ENCODE data around the gene GPSM3.
A peak's percentile ranks its signal among the peaks of the same experiment; 100 is the strongest.
"Not testable (repeated sequence)": the region's sequence is repeated elsewhere in the genome, so short reads cannot be mapped to it uniquely, and the experiment has no call there.

Gene GPSM3

DNA sequence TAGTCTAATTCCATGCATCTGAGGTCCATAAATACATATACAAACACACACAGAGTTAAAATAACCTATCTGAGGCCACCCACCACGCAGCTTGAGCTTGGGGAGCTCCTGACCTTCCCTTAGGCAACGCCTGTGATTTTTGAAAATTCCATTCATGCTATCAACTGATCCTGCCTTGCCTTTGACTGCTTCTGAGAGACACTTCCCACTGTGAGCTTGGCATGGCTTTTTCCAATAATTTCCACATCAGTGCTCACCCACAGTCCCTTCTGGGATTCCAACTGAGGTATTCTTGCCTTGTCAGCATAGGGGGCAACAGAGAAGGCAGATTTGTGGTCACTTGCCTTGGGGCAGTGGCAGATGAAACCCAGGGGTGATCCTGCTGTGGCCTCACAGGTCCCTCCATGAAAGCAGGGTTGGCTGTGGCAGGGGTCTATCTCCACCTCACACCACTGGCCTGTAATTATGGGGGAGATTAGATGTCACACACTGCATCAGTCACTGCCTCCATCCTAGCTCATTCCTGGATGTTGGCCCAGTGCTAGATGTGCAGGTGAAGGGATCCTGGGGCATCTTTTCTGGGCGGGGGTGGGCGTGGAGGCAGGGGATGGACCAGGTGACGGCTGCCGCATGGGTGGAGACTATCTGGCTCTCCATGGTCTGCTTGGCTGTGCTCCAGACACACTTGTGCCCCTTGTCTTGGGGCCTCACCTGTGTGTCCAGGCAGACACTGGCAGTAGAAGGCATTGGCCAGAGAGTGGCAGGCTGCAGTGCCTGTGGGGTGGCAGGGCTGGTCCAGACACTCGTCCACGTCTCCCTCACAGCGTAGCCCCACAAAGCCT lies 11.2 kb upstream of the GPSM3 start:
- no peak for DNase-seq (ENCODE audit: low spot score)
- FAIRE-seq = no peak

DNA sequence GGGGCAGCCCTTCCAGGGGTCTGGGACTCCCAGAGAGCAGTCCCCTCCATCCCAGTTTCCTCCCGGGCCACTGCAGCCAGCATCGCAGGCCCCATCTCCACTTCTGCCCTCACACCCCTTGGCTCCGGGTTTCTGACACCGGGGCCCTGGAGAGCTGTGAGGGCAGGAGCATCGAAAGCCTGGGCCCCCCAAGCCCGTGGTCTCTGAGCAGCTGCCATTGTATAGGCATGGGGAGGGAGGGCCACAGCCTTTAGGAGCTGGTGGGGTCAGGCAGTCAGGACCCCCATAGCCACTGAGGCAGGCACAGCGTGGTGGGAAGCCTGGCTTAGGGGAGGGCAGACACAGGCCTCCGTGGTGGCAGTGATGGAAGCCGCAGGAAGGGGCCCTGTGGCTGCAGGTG lies 9.7 kb upstream of the GPSM3 start:
- FAIRE-seq (no peak), DNase-seq (ENCODE audit: low spot score) (no peak)

DNA sequence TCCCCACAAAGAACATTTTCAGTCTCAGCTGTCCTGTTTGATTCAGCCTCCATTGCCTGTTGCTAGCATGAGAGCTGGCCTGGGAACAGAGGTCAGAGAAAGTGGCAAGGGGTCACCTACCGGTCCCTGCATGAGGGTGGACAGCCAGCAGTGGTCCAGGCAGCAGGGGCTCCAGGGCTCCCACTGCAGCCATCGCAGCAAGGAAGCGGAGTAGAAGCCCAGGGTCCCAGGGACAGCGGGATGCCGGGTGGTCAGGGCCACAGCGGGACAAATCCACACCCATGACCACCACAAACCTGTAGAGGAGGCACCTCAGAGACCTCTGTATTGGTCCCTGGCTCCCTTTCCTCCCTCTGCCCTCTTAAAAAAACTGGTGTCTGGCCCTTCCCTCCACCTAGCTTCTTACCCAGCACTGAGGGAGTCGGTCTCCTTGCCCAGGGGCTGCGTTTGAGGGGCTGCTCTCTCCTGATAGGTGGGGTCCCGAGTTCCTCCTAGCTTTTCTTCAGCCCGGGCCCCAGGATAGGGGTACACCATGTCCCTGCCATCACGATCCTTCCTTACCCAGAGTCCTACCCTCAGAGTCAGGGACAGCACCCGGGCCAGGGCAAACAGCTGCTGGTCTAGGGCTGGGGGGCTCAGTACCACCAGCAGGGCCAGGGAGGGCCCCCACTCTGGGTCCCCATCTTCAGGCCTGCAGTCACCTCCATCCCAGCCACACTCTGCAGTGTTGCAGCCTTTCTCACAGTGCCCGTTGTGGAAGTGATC lies 8.4 kb upstream of the GPSM3 start:
- FAIRE-seq = no peak
- DNase-seq (ENCODE audit: low spot score) = no peak

DNA sequence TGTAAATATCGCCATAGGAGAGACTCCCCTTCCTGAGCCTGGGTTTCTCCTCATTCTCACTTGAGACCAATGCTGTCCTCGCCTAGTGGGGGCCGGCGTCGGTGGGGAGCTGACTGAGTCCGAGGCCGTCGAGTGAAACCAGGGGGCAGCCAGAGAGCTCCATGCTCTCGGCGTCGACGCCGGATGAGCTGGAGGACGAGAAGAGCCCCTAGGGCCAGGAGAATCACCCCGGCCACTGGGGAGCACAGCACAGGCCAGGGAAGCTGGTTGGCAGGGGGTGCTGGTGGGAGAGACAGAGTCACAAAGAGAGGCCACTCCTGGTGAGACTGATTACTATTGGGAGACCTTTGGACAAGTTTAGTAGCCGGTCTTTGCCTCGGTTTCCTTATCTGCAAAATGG lies 6.4 kb upstream of the GPSM3 start:
- no peak for FAIRE-seq
- DNase-seq (ENCODE audit: low spot score) = no peak

DNA sequence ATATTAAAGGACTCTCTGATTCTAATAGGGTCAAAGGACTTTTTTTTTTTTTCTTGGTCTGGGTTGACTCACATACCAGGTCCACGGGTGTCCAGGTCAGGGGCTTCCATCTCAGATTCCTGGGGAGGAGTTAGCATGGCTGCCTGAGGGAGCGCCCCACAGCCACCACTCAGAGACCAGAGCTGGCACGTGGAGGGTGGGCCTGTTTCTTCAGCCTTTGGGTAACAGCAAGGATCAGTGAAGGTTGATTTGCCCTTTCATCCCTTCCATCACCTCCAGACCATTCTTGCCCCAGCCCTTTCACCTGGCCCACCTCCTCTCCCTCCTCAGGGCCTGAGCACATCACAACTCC lies 5.9 kb upstream of the GPSM3 start:
- FAIRE-seq = no peak
- DNase-seq (ENCODE audit: low spot score) = no peak

DNA sequence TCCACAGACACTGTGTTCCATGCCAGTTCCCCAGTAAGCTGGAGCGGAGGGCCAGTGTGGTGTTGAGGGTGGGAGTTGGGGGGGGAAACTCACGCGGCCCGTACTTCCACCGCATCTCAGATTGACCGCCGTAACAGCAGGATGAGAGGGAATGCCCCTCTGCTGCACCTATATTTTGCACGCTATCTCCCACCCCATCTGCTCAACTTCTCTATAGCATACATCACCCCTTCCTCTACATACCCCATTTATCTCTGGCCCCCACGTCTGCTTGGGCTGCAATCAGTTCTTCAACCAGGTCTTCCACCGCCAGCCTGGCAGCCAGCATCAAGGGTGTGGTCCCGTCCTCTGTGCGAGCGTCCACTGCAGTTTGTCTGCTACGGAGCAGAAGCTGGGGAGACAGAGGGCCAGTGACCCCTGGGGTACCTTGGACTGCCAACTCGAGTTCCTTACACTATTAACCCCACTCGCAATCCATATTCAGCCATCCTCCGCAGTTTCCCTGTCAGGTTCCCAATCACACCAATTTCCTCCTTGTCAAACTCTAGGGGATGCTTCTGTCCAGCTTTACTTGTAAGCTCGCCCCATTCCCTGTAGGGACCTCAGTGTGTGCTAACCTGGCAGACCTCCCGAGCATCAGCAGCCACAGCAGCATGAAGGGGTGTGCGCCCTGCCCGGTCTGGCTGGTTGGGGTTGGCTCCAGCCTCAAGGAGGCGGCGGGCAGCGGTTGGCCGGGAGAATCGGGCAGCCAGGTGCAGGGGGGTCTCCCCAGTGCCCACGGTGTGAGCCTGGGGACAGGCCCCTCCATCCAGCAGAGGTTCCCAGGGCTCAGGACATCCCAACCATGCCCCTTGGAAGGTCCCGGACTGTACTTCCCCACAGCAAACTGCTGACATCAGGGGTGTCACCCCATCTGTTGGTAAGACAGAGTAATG lies 4.5 kb upstream of the GPSM3 start:
- peak; percentile 68 for FAIRE-seq
- no peak for DNase-seq (ENCODE audit: low spot score)

DNA sequence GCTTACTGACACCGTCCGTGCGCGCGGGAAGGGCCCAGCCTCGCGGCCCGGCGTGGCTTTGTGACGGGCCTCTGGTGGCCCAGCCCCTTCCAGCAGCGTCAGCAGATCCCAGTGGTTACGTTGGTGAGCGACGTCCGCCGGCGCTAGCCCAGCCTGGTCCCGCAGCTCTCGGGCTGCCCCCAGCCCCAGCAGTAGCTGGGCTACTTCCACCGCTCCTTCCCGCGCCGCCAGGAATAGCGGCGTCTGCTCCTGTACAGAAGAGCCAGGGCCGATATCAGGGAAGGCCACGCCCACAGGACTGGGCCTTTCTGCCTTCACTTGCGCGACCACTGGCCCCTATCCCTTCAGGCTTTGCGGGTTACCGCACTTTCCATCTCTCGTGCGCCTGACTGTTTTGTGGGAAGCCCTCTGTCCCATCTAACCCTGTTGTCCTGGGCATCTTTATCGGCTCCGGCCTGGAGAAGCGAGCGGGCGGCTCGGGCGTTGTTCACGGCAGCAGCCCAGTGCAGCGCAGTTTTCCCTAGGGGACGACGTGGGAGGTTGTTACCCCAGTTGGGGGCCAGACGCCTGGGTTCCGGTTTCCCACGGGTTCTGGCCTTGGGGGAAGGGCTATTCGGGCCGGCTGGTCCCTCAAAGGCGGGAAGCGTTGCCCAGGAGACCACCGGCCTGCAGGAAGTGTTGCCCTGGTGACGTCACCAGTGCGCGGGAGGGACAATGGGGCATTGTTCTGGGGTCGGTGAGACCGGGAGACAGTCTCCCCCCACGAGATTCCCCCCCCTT lies 3.6 kb upstream of the GPSM3 start:
- DNase-seq (ENCODE audit: low spot score) (peak; percentile 91), FAIRE-seq (no peak)

DNA sequence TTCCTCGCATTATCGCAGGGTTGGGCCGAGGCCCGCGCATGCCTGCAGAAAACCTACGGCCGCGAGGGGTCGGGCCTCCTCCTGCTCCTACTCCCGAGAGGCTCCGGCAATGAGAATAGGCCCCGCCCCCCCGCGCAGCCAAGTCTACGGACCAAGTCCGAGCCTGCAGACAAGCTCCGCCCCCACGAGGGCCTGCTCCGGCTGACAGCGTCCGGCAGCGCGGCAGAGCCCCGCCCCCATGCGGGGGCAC lies 3.1 kb upstream of the GPSM3 start:
- FAIRE-seq = no peak
- peak; percentile 98 for DNase-seq (ENCODE audit: low spot score)

DNA sequence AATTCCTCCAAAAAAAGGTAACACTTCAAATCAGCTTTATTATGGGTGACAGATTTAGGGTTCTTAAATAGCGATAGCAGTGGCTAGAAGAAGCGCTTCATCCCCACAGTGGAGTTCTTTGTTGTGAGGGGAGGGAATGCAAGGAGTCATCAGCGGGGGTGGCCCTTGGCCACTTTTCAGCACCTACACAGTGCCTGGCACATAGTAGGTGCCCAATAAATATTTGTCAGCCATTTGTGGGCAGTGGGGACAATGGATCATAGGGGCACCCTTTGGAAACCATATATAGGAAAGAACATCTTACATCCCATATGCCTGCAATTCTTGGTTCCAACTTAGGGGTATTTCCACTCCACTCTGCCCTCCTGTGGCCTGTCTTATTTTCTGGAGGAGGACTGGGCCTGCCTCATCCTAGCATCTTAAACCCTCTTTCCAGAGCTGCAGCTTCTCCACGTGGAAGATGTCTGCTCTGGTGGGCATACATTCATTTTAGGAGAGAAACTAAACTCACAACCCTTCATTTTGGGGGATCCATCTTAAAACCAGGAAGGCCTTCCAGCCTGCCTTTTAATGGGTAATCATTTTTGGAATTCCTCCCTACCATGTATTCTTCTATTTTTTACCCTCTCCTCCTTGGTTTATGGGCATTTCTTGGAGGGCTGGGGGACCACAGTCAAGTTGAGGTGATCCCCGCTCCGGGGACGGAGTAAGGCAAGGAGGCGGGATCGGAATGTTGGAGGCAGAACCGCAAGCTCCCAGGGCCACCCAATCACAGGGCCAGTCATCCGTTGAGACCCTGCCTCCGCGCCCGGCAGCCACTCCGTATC lies 2.6 kb upstream of the GPSM3 start:
- DNase-seq (ENCODE audit: low spot score) (no peak), FAIRE-seq (peak; percentile 40)

DNA sequence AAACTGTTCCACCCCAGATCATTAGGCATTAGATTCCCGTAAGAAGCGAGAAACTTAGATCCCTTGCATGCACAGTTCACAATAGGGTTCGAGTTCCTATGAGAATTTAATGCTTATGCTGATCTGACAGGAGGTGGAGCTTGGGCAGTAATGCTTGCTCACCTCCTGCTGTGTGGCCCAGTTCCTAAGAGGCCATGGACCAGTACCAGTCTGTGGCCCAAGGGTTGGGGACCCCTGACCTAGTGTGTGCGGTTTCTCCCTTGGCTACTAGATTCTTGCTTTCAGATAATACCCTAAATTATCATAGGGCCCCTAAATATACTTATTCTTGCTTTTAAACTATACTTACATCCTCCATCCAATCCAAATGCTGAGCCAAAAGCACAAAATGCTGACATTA lies 1.9 kb upstream of the GPSM3 start:
- no peak for FAIRE-seq
- DNase-seq (ENCODE audit: low spot score) = no peak

DNA sequence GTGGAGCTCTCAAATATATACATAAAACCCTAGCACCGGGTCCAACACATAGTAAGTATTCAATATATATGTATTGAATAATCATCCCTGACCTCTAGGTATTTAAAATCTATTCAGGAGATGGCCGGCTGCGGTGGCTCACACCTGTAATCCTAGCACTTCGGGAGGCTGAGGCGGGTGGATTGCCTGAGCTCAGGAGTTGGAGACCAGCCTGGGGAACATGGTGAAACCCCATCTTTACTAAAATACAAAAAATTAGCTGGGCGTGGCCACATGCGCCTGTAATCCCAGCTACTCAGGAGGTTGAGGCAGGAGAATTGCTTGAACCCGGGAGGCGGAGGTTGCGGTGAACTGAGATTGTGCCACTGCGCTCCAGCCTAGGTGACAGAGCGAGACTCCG lies 653 bp upstream of the GPSM3 start:
- not testable (repeated sequence) for DNase-seq (ENCODE audit: low spot score); FAIRE-seq

DNA sequence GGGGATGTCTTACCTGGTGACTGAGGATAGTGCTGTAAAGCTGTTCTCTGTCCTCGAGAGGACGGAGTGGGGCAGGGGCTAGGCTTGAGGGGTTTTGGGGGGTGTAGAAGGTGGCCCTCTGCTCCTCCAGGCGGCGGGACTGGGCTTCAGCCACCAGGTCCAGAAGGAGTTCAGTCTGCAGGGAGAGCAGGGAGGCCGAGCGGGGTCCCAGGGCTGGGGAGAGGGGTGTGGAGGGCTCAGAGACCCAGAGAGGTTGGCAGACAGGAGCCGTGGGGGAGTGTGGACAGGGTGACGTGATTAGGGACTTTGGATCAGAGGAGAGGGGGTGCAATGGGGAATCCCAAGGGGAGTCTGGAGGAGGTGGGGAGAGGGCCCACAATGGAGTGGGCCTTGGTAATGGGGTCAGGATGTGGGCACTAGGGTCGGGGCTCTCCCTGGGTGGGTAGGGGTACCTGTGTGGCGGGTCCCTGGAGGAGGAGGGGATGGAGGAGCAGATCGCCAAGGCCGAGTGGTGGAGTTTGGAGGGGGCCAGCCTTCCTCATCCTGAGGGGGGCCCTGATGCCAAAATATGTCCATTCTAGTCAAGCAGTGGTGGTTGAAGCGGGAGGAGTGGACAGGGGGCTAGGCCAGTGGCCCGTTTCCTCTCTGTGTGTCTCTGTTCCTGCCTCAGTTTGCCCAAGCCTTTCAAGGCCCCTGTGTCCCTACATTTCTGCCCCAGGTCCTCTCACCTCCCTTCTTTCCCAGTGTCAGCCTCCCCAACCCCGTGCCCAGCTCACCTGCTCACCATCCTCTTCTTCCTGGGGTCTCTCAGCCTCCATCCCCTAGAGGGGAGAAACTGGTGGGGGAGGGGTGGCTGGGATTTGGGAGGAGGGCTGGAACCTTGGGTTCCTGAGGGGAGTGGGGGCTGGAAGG lies 491 bp downstream of the GPSM3 start:
- DNase-seq (ENCODE audit: low spot score) = no peak
- FAIRE-seq = no peak

DNA sequence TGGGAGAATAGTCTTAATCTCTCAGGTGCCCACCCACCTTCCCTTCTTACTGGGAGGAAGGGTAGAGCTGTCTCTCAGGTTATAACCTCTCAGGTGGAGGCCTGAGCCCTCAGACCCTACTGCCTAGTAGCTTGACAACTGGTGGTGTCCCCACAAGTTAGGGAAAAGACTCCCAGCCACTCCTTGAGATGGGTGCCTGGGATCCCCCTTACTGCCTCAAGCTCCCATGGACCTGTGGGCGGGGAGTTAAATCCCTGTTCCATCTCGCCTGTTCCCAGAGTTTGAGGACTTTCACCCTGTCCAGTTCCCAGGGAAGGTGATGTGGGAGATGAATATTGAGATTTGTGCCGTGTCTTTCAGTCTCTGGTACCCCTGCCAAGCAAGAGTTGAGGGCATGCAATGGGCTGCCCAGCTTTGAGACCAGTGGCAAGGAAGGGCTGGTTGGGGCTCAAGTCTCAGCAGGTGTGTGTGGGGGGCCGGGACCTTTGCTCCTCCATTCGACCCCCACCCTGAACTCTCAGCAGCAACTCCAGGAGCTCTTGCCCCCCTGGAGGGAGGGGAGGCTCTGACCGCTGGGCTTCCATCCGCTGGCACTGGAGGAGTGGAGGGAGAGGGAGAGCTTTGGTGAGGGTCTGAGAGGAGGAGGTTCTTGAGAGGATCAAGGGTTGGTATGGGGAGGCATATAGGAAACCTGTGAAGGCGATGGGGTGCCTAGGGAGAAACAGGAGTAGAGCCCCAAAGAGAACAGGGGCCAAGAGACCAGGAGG lies 1.3 kb downstream of the GPSM3 start:
- DNase-seq (ENCODE audit: low spot score) (no peak), FAIRE-seq (no peak)

DNA sequence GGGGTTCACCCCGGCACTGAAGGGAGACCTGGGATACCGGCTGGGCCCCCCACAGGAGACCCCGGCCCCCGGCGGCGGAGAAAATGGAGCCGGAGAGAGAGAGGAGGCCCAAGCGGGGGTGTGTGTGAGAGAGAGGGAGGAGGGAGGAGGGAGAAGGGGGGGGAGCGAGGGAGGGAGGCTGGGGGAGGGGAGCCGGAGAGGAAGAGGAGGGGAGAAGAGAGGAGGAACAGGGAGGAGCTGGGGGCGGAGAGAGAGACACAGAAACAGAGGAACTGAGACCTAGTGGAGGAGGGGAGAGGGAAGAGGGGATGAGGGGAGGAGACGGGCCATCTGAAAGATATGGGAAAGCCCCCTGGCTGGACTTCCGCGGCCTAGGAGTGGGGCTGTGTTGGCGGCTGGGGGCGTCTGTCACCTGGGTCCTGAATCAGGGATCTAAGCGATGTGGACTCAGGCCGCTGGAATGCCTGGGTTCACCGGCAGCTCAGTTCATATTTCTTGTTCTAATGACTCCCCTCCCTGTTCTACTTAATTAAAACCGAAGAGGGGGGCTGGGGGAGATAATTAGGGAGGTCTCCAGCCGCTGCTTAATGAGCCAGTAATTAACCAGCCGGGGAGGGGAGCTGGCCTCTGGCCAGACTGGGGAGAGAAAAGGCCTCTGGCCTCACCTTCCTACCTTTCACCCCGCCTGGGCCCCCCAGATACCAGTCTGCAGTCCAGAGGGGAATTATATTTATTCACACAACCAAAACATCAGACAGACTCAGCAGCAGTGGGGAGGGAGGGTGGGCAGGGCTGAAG lies 2.2 kb downstream of the GPSM3 start, which contains the start of gene PBX2:
Gene PBX2, minus strand, starts transcription at position 149 of the 798 bp plus-strand sequence. CDS start 287 bp downstream, outside the sequence.
- DNase-seq (ENCODE audit: low spot score) = peak; percentile 82
- no peak for FAIRE-seq

DNA sequence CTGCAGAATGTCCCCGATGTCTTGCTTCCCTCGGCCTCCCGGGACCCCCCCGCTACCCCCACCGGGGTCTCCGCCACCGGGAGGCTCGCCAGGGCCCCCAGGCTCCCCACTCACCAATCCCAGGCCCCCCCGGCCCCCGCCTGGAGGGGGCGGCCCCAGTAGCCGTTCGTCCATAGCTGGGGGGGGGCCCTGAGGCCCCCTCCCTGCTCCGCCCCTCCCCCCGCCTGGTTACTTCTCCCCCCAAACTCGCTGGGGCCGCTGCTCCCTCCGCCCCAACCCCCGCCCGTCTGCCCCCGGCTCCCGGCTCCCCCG lies 2.7 kb downstream of the GPSM3 start:
- no peak for DNase-seq (ENCODE audit: low spot score)
- no peak for FAIRE-seq

DNA sequence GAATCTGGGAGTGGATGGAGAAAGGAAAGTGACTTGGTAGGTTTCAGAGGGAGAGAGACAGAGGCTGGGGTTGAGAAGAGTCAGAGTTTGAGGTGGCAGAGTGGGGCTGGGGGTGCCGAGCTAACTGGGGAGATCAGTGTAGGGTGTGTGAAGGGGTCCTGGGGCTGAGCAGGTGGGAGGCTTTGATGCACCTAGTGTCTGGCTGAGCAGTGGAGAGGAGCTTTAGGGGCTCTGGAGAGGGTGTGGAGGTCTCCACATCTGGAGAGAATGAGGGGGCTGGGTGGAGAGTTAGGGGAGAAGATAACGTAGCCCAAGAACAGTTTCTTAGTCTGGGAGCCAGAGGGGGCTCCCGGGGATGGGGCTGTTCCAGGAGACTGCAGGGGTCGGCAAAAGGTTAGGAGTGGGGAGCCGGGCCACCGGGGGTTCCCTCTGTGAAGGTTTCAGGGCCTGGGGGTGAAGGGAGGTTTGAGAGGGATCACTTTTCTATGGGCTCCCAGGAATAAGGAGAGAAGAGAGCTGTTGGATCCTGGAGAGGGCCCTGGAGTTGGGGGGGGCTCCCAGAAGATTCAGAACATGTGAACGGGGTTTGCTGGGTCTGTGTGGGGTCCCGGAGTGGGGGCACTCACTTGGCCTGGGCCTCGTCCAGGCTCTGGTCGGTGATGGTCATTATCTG lies 3.2 kb downstream of the GPSM3 start:
- FAIRE-seq = no peak
- DNase-seq (ENCODE audit: low spot score) = no peak

DNA sequence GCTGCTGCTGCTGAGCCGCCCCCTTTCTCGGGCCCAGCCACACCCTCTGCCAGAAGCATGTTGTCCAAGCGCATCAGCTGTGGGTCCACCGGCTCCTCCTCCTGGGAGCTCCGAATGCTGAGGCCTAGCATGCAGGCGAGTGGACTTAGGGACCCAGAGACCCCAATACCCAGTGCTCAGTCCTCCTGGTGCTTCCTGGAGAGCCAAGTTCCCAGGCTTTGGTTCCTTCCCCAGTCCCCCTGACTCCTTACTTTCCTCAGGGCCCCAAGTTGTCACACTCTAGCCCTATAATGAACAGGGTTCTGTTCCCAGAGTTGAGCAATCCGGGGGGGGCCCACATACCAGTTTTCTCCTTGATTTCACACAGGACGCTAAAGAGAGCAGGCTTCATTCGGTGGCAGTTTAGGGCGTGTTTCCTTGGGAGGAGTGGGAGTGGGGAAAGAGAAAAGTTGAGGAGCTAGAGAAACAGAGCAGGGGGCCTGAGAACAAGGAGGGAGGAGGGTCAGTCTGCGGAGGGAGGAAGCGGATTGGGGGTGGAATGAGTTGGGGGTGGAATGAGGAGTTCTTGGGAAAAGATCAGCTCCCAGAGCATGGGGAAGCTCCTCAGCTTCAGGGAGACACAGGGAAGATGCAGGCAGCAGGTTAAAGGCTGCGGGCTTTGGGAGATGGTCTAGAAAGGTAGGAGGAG lies 3.9 kb downstream of the GPSM3 start:
- FAIRE-seq (no peak), DNase-seq (ENCODE audit: low spot score) (no peak)

All from urothelium cell line (cell line).